ENCODE data around the gene CTNNA1.
A peak's percentile ranks its signal among the peaks of the same experiment; 100 is the strongest.

CTNNA1 gene

GRCh38 chr5:138974227-138975063 lies 221.2 kb downstream of the CTNNA1 start:
- DNase-seq = peak; percentile 14

GRCh38 chr5:138975098-138975847 lies 222.0 kb downstream of the CTNNA1 start:
- peak; percentile 53 for DNase-seq

GRCh38 chr5:138978080-138978479 lies 224.9 kb downstream of the CTNNA1 start:
- no peak for DNase-seq

- DNase-seq = no peak
These were observed 225.4 kb downstream of the CTNNA1 start for GRCh38 chr5:138978581-138978980.

GRCh38 chr5:138979684-138980280 lies 226.6 kb downstream of the CTNNA1 start:
- no peak for DNase-seq

GRCh38 chr5:138980441-138980840 lies 227.2 kb downstream of the CTNNA1 start:
- no peak for DNase-seq

- no peak for DNase-seq
These were observed 227.9 kb downstream of the CTNNA1 start for GRCh38 chr5:138981131-138981530.

GRCh38 chr5:138981586-138981985 lies 228.4 kb downstream of the CTNNA1 start:
- no peak for DNase-seq

GRCh38 chr5:138983984-138984383 lies 230.8 kb downstream of the CTNNA1 start:
- DNase-seq = no peak
